Spleen (tissue), 11 donors: ENCODE measurements around the gene CDC42BPB. TPM values are rescaled to one million over a fixed set of nuclear protein-coding genes. Genes with fewer than 3 reads are reported as not detected.

Experiments
- DNase-seq: peaks from one replicate; pipeline ENCODE4 v3.0.0-alpha.2; 2020
- H3K27ac ChIP-seq, 8 donors: fragments of 200-600 bp; sonication (generic) in 7 of 8; 1 replicate in 4 of 8; 2 replicates in 4 of 8; pipeline versions ENCODE4 v1.5.0 to v1.8.0; 2016 to 2021; ENCODE audit warnings: inconsistent platforms in 4 of 8, mild to moderate bottlenecking in 4 of 8, moderate library complexity in 1 of 8
- H3K27me3 ChIP-seq, 7 donors: fragments of 200-600 bp; sonication (generic) in 6 of 7; replicated peaks in 1 of 7; 1 replicate in 4 of 7; 2 replicates in 3 of 7; pipeline versions ENCODE4 v1.5.0 to v1.8.0; 2016 to 2021; ENCODE audit warnings: inconsistent platforms in 3 of 7, mild to moderate bottlenecking in 1 of 7
- H3K36me3 ChIP-seq, 6 donors: fragments of 200-600 bp; sonication (generic) in 5 of 6; 1 replicate in 4 of 6; 2 replicates in 2 of 6; pipeline versions ENCODE4 v1.5.0 to v1.8.0; 2016 to 2021; ENCODE audit warnings: inconsistent platforms in 2 of 6
- H3K4me1 ChIP-seq, 6 donors: fragments of 200-600 bp; sonication (generic) in 5 of 6; 1 replicate in 3 of 6; 2 replicates in 3 of 6; pipeline versions ENCODE4 v1.5.0 to v1.8.0; 2016 to 2021; ENCODE audit warnings: inconsistent platforms in 3 of 6
- H3K4me3 ChIP-seq, 8 donors: fragments of 200-600 bp; sonication (generic) in 7 of 8; 1 replicate in 4 of 8; 2 replicates in 4 of 8; pipeline versions ENCODE4 v1.5.0 to v1.8.0; 2016 to 2021; ENCODE audit warnings: inconsistent platforms in 4 of 8, mild to moderate bottlenecking in 4 of 8, moderate library complexity in 2 of 8
- H3K9me3 ChIP-seq, 8 donors: fragments of 200-600 bp; sonication (generic) in 7 of 8; 1 replicate in 4 of 8; 2 replicates in 4 of 8; pipeline versions ENCODE4 v1.5.0 to v1.8.0; 2016 to 2021; ENCODE audit warnings: inconsistent platforms in 4 of 8
- CTCF ChIP-seq, 11 experiments: fragments of 200-600 bp in 7 of 11; fragments of 450-650 bp in 4 of 11; sonication (generic) in 4 of 11; IDR thresholded peaks in 8 of 11; conservative IDR thresholded peaks in 3 of 11; 1 replicate in 7 of 11; 2 replicates in 4 of 11; pipeline versions ENCODE4 v1.4.0 to v1.8.0; 2016 to 2021; ENCODE audit warnings: antibody characterized with exemption in 11 of 11, inconsistent platforms in 4 of 11, mild to moderate bottlenecking in 1 of 11
- POLR2A ChIP-seq, 3 donors: fragments of 450-650 bp; IDR thresholded peaks; one replicate each; pipeline ENCODE4 v1.5.1; 2017; ENCODE audit warnings: antibody characterized with exemption in 3 of 3, mild to moderate bottlenecking in 1 of 3
- POLR2AphosphoS5 ChIP-seq, 3 donors: sonication (generic); formaldehyde crosslinking; IDR thresholded peaks; one replicate each; pipeline ENCODE4 v1.5.1; 2017; ENCODE audit warnings: antibody characterized with exemption in 3 of 3
- WGBS, 5 donors: extraction: QIAGEN DNeasy Blood & Tissue Kit in 3 of 5; methylation state at CpG; one replicate each; pipeline versions ENCODE4 v1.1.5 to v1.1.7; 2013 to 2018; 5-methylcytosine and 5-hydroxymethylcytosine counted together
- intact Hi-C: fragments of 100-400 bp; cut with DNase I; formaldehyde crosslinking; loops from one replicate; pipeline ENCODE4 v1.15.0; 2023; ENCODE audit warnings: low total_unique reads
- polyA plus RNA-seq, 3 donors: library from polyadenylated mRNA; stranded (reverse); fragments of 200-250 nt; gene quantifications; one replicate each; pipeline ENCODE4 v1.2.1, GENCODE V29; 2013
- total RNA-seq, 7 donors: library from RNA; depleted of rRNA in 3 of 7; stranded (reverse); fragments of >200 nt in 3 of 7; fragmentation: NEBNext Ultra II Directional in 4 of 7; extraction: Animal tissue kit (Norgen Biotek cat#: 25700) in 4 of 7; gene quantifications; one replicate each; pipeline versions ENCODE4 v1.1.0 to v1.2.1, GENCODE V29; 2016 to 2021
- donor health status: healthy with polysubstance abuse.
- donor health status: DM: no; HTN: no; CAD: no; lungs with moderate emphysema.
- donor health status: DM: no; HTN: no; CAD: no.
- donor health status: Bipolar disorder and iron deficiency.
- donor health status: healthy.
- donor health status: DM: no; HTN: no; CAD: no.
- donor health status: DM: yes; HTN: yes; CAD: no.

CDC42BPB gene
- total and polyA plus RNA-seq, 10 donors, result 6.4 to 94.5 (median 77.8) TPM

GRCh38 chr14:102970496-102970895, 86.9 kb downstream of the CDC42BPB start:
- DNase-seq, result peak; percentile 34
- Histone ChIP-seq H3K4me3 (no peak overlapping the region), H3K27me3 (no peaks in the 10 kb centered on the region), H3K9me3 (no peaks in the 10 kb centered on the region), H3K4me1 (no peaks in the 10 kb centered on the region), H3K27ac (no peak overlapping the region), H3K36me3 (peaks cover 0 to 100% (median 79%) of the 10 kb centered on the region in 6 donors)
- no peak for TF ChIP-seq CTCF (IDR thresholded peaks at IDR 0.05 in 8 of 11, conservative IDR thresholded peaks at IDR 0.05 in 3 of 11)
- no peak for TF ChIP-seq POLR2AphosphoS5 (IDR thresholded peaks at IDR 0.05)
- no peak for TF ChIP-seq POLR2A (IDR thresholded peaks at IDR 0.05)
- WGBS, 5 donors, result 87 to 93% (median 92%) methylated on average over 10 of the region's 10 CpGs
- intact Hi-C loops, result no loop called here

GRCh38 chr14:102969901-102970300, 87.4 kb downstream of the CDC42BPB start:
- Histone ChIP-seq H3K4me3 (no peak overlapping the region), H3K36me3 (peaks cover 0 to 100% (median 77%) of the 10 kb centered on the region in 6 donors), H3K9me3 (no peaks in the 10 kb centered on the region), H3K4me1 (no peaks in the 10 kb centered on the region), H3K27me3 (no peaks in the 10 kb centered on the region), H3K27ac (no peak overlapping the region)
- DNase-seq, result peak; percentile 61
- no peak for TF ChIP-seq CTCF (IDR thresholded peaks at IDR 0.05 in 8 of 11, conservative IDR thresholded peaks at IDR 0.05 in 3 of 11)
- TF ChIP-seq POLR2A (IDR thresholded peaks at IDR 0.05), result no peak
- TF ChIP-seq POLR2AphosphoS5 (IDR thresholded peaks at IDR 0.05), result no peak
- 88 to 96% (median 93%) methylated on average over 8 to 11 of the region's 11 CpGs for WGBS, 5 donors
- intact Hi-C loops, result no loop called here

- DNase-seq, result peak; percentile 63
- intact Hi-C loops, result no loop called here
These were observed 88.1 kb downstream of the CDC42BPB start for GRCh38 chr14:102969060-102969791.

GRCh38 chr14:102968306-102968705, 89.0 kb downstream of the CDC42BPB start:
- Histone ChIP-seq H3K4me1 (no peaks in the 10 kb centered on the region), H3K9me3 (no peaks in the 10 kb centered on the region), H3K27ac (no peak overlapping the region), H3K27me3 (no peaks in the 10 kb centered on the region), H3K4me3 (no peak overlapping the region), H3K36me3 (peaks cover 0 to 100% (median 85%) of the 10 kb centered on the region in 6 donors)
- DNase-seq, result no peak
- TF ChIP-seq POLR2A (IDR thresholded peaks at IDR 0.05), result no peak
- no peak for TF ChIP-seq CTCF (IDR thresholded peaks at IDR 0.05 in 8 of 11, conservative IDR thresholded peaks at IDR 0.05 in 3 of 11)
- TF ChIP-seq POLR2AphosphoS5 (IDR thresholded peaks at IDR 0.05), result no peak
- intact Hi-C loops, result no loop called here
- 90 to 97% (median 94%) methylated on average over 13 of the region's 13 CpGs for WGBS, 5 donors

More at GRCh38 chr14:102969060-102969791, 88.1 kb downstream of the CDC42BPB start:
- WGBS, 5 donors, result 92 to 96% (median 95%) methylated on average over 22 to 26 of the region's 26 CpGs
- no peak overlapping the region for H3K27ac ChIP-seq
- no peaks in the 10 kb centered on the region for H3K4me1 ChIP-seq
- no peak overlapping the region for H3K4me3 ChIP-seq
- H3K9me3 ChIP-seq, result no peaks in the 10 kb centered on the region
- H3K36me3 ChIP-seq, result peaks cover 0 to 100% (median 82%) of the 10 kb centered on the region in 6 donors
- no peaks in the 10 kb centered on the region for H3K27me3 ChIP-seq
- TF ChIP-seq POLR2AphosphoS5 (IDR thresholded peaks at IDR 0.05) (peak in 1 of 3 donors; percentile 18), POLR2A (IDR thresholded peaks at IDR 0.05) (no peak)
